H1 (cell line): ENCODE measurements around the gene TSPEAR. TPM values are rescaled to one million over a fixed set of nuclear protein-coding genes. Genes with fewer than 3 reads are reported as not detected.

ENCODE experiments used
- CHD7 ChIP-seq: fragments of 300-600 bp; sonication (generic); IDR thresholded peaks from 2 replicates; pipeline ENCODE4 v1.7.1; 2012; ENCODE audit warnings: low read length, moderate library complexity, mild to moderate bottlenecking, inconsistent platforms; ENCODE audit not compliant: insufficient replicate concordance
- CTBP2 ChIP-seq: IDR thresholded peaks from 2 replicates; pipeline ENCODE4 v1.7.0; 2011; ENCODE audit warnings: borderline replicate concordance, mild to moderate bottlenecking, moderate library complexity, mixed read lengths, low read length; ENCODE audit not compliant: insufficient read depth, insufficient read length
- CTCF ChIP-seq, 3 experiments: IDR thresholded peaks; 1 replicate in 2 of 3; 2 replicates in 1 of 3; pipeline versions ENCODE4 v1.5.1 to v1.6.1; 2011; ENCODE audit warnings: low read length in 3 of 3, mild to moderate bottlenecking in 3 of 3, inconsistent platforms in 2 of 3, low read depth in 1 of 3, moderate library complexity in 1 of 3; ENCODE audit not compliant: insufficient read depth in 1 of 3; ENCODE audit errors: control extremely low read depth in 1 of 3
- EP300 ChIP-seq, 2 experiments: IDR thresholded peaks; 1 replicate in 1 of 2; 2 replicates in 1 of 2; pipeline ENCODE4 v1.6.1; 2011 to 2012; ENCODE audit warnings: low read depth in 2 of 2, low read length in 2 of 2, mild to moderate bottlenecking in 2 of 2, borderline replicate concordance in 1 of 2, inconsistent platforms in 1 of 2, moderate library complexity in 1 of 2
- HDAC2 ChIP-seq, 2 experiments: fragments of 300-600 bp in 1 of 2; sonication (generic) in 1 of 2; IDR thresholded peaks; 2 replicates each; pipeline ENCODE4 v1.6.1; 2011 to 2012; ENCODE audit warnings: low read depth in 2 of 2, low read length in 2 of 2, mild to moderate bottlenecking in 2 of 2, moderate library complexity in 2 of 2, borderline replicate concordance in 1 of 2, inconsistent platforms in 1 of 2
- USF2 ChIP-seq: IDR thresholded peaks from 2 replicates; pipeline ENCODE4 v1.6.1; 2011; ENCODE audit warnings: low read length, improper control_type of control experiment
- polyA plus RNA-seq, 7 experiments: library from polyadenylated mRNA; depleted of rRNA in 3 of 7; stranded (reverse) in 5 of 7; unstranded in 2 of 7; fragments of >200 nt in 5 of 7; fragments of 200-250 nt in 2 of 7; gene quantifications; 1 replicate in 5 of 7; 2 replicates in 1 of 7; 4 replicates in 1 of 7; pipeline versions ENCODE4 v1.2.1 to v1.2.3, GENCODE V29; 2011 to 2013; ENCODE audit warnings: missing spikeins in 2 of 7, mixed read lengths in 2 of 7
- total RNA-seq: library from RNA; stranded (reverse); fragmentation: NEBNext Ultra II Directional; extraction: Animal tissue kit (Norgen Biotek cat#: 25700); gene quantifications from 2 replicates; pipeline ENCODE4 v1.2.1, GENCODE V29; 2021

Gene TSPEAR
- total and polyA plus RNA-seq, 2 of the 8 experiments (the other 6 are each of a cell fraction or from before 2014, with no cell fraction given): 0.58 to 0.89 TPM

GRCh38 chr21:44564099-44564498 lies 147.3 kb downstream of the TSPEAR start (continued):
- TF ChIP-seq CHD7: no peak
- TF ChIP-seq CTCF (IDR thresholded peaks at IDR 0.05; ENCODE audit: control extremely low read depth in 1 of 3, insufficient read depth in 1 of 3, low read depth in 1 of 3, low read length in 3 of 3): no peak
- no peak for TF ChIP-seq EP300 (IDR thresholded peaks at IDR 0.05; ENCODE audit: borderline replicate concordance in 1 of 2, low read depth in 2 of 2, low read length in 2 of 2)
- no peak for TF ChIP-seq HDAC2 (IDR thresholded peaks at IDR 0.05; ENCODE audit: borderline replicate concordance in 1 of 2, low read depth in 2 of 2, low read length in 2 of 2)
- TF ChIP-seq USF2: no peak
- no peak for TF ChIP-seq CTBP2
